Erythroblast (primary cell): ENCODE data around the gene DOCK4.

Experiments used
- GATA1 ChIP-seq: IDR thresholded peaks from 2 replicates; pipeline ENCODE4 v1.6.1; 2011; ENCODE audit warnings: low read depth, mild to moderate bottlenecking, control low read depth, low read length, moderate library complexity
- POLR2A ChIP-seq: IDR thresholded peaks from 2 replicates; pipeline ENCODE4 v1.6.1; 2011; ENCODE audit warnings: mild to moderate bottlenecking, low read length

DNA sequence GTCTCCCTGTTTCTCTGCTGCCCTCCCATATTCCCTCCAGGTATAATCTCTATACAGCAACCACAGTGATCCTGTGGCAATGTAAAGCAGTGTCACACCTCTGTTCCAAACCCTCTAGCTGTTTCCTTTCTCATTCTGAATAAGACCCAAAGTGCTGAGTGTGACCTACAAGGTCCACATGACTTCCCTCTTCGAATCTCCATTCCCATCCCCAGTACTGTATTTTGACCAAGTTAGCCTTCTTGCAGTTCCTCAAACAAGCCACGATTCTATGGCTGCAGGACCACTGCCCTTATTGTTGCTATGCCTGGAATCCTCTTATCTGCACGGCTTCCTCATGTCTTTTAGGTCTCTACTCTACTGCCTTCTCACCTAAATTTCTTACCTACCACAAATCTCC lies 291.9 kb downstream of the DOCK4 start:
- TF ChIP-seq POLR2A (no peak), GATA1 (no peak)
